ENCODE data around the gene RASL11B.

Gene RASL11B

GRCh38 chr4:52848254-52848653 is 13.9 kb upstream of the RASL11B start:
- Histone ChIP-seq H4K5ac (ENCODE audit: low read length) (no peak overlapping the region), H2AK5ac (ENCODE audit: low read length) (no peak overlapping the region), H2BK5ac (ENCODE audit: low read length) (no peak overlapping the region), H3K4ac (ENCODE audit: low read depth, low read length) (no peak overlapping the region), H3K36me3 (ENCODE audit: control insufficient read depth, insufficient read depth, low read length) (no peaks in the 10 kb centered on the region), H3K23ac (ENCODE audit: low read length) (no peak overlapping the region), H3K18ac (ENCODE audit: low read length) (no peak overlapping the region), H2BK15ac (replicated peaks; ENCODE audit: low read depth) (no peak overlapping the region), H3K56ac (ENCODE audit: low read length) (no peak overlapping the region), H3K4me1 (ENCODE audit: control insufficient read depth, low read depth, low read length) (no peaks in the 10 kb centered on the region), H3K27ac (ENCODE audit: low read depth, low read length) (no peak overlapping the region), H2BK120ac (ENCODE audit: low read depth, low read length) (no peak overlapping the region), H3K79me2 (ENCODE audit: control insufficient read depth, insufficient read depth, low read length) (no peaks in the 10 kb centered on the region), H3K79me1 (ENCODE audit: low read length) (no peaks in the 10 kb centered on the region), H3K4me3 (ENCODE audit: low read length) (no peak overlapping the region), H3K9ac (ENCODE audit: low read length) (no peak overlapping the region), H3K27me3 (ENCODE audit: insufficient read depth, low read length, poor library complexity) (no peaks in the 10 kb centered on the region), H4K8ac (ENCODE audit: low read depth, low read length) (no peak overlapping the region), H3K4me2 (ENCODE audit: low read length) (no peak overlapping the region)
- no peak for DNase-seq
- no CpG with 5 or more reads among the region's 6 CpGs for WGBS (ENCODE audit: extremely low coverage, insufficient coverage, low lambda C conversion rate)

DNA sequence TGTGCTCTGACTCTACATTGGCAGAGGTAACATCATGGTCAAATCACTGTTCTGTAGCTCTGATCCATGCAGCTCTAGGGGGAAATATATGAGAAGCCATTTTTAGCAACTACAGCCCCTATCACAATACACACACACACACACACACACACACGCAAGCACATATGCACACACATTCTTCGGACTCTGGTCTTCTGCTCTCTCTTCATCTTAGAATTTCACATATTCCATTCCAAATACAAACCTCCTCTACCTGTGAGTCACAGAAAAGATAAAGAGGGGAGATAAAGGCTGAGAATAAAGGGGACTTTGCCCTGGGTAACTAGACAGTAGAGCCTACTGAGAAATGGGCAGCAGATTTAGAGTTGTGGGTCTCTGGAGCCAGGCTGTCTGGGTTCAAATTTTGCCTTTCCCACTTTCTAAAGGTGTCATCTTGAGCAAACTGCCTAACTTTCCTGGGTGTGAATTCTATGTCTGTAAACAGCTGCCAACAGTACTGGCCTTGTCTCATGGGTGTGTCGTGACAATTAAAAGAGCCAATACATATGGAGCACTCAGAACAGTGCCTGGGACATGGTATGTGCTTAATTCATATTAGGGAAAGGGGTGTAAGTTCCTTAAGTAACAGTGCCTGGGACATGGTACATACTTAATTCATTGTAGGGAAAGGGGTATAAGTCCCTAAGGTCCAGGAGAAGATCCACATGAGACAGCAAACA is 11.6 kb upstream of the RASL11B start:
- no peak for DNase-seq
- Histone ChIP-seq H3K4ac (ENCODE audit: low read depth, low read length) (no peak overlapping the region), H3K4me3 (ENCODE audit: low read length) (no peak overlapping the region), H3K27me3 (ENCODE audit: insufficient read depth, low read length, poor library complexity) (no peaks in the 10 kb centered on the region), H3K79me2 (ENCODE audit: control insufficient read depth, insufficient read depth, low read length) (no peaks in the 10 kb centered on the region), H4K8ac (ENCODE audit: low read depth, low read length) (no peak overlapping the region), H2BK120ac (ENCODE audit: low read depth, low read length) (no peak overlapping the region), H3K27ac (ENCODE audit: low read depth, low read length) (no peak overlapping the region), H3K23ac (ENCODE audit: low read length) (no peak overlapping the region), H3K36me3 (ENCODE audit: control insufficient read depth, insufficient read depth, low read length) (no peaks in the 10 kb centered on the region), H3K4me2 (ENCODE audit: low read length) (no peak overlapping the region), H4K5ac (ENCODE audit: low read length) (no peak overlapping the region), H3K9ac (ENCODE audit: low read length) (no peak overlapping the region), H3K4me1 (ENCODE audit: control insufficient read depth, low read depth, low read length) (no peaks in the 10 kb centered on the region), H2BK5ac (ENCODE audit: low read length) (no peak overlapping the region), H3K56ac (ENCODE audit: low read length) (no peak overlapping the region), H2AK5ac (ENCODE audit: low read length) (no peak overlapping the region), H3K79me1 (ENCODE audit: low read length) (no peaks in the 10 kb centered on the region), H2BK15ac (replicated peaks; ENCODE audit: low read depth) (no peak overlapping the region), H3K18ac (ENCODE audit: low read length) (no peak overlapping the region)
- WGBS (ENCODE audit: extremely low coverage, insufficient coverage, low lambda C conversion rate), result no CpG with 5 or more reads among the region's 3 CpGs

- DNase-seq, result no peak
- H3K9ac ChIP-seq (ENCODE audit: low read length), result no peak overlapping the region
- WGBS (ENCODE audit: extremely low coverage, insufficient coverage, low lambda C conversion rate), result no CpG with 5 or more reads among the region's 1 CpG
- no peak overlapping the region for H4K8ac ChIP-seq (ENCODE audit: low read depth, low read length)
- no peak overlapping the region for H2BK120ac ChIP-seq (ENCODE audit: low read depth, low read length)
- no peak overlapping the region for H3K27ac ChIP-seq (ENCODE audit: low read depth, low read length)
- H3K79me2 ChIP-seq (ENCODE audit: control insufficient read depth, insufficient read depth, low read length), result no peaks in the 10 kb centered on the region
- no peaks in the 10 kb centered on the region for H3K79me1 ChIP-seq (ENCODE audit: low read length)
- H3K23ac ChIP-seq (ENCODE audit: low read length), result no peak overlapping the region
- no peaks in the 10 kb centered on the region for H3K4me1 ChIP-seq (ENCODE audit: control insufficient read depth, low read depth, low read length)
- no peak overlapping the region for H3K4me3 ChIP-seq (ENCODE audit: low read length)
- no peaks in the 10 kb centered on the region for H3K27me3 ChIP-seq (ENCODE audit: insufficient read depth, low read length, poor library complexity)
- H3K56ac ChIP-seq (ENCODE audit: low read length), result no peak overlapping the region
- H3K18ac ChIP-seq (ENCODE audit: low read length), result no peak overlapping the region
- no peak overlapping the region for H2BK5ac ChIP-seq (ENCODE audit: low read length)
- no peak overlapping the region for H3K4me2 ChIP-seq (ENCODE audit: low read length)
- no peak overlapping the region for H4K5ac ChIP-seq (ENCODE audit: low read length)
- no peaks in the 10 kb centered on the region for H3K36me3 ChIP-seq (ENCODE audit: control insufficient read depth, insufficient read depth, low read length)
- H3K4ac ChIP-seq (ENCODE audit: low read depth, low read length), result no peak overlapping the region
- no peak overlapping the region for H2BK15ac ChIP-seq (replicated peaks; ENCODE audit: low read depth)
- H2AK5ac ChIP-seq (ENCODE audit: low read length), result no peak overlapping the region
Measured at GRCh38 chr4:52852041-52852440, 10.1 kb upstream of the RASL11B start.

- no peak overlapping the region for H3K56ac ChIP-seq (ENCODE audit: low read length)
- no peaks in the 10 kb centered on the region for H3K79me1 ChIP-seq (ENCODE audit: low read length)
- no peak overlapping the region for H2AK5ac ChIP-seq (ENCODE audit: low read length)
- no peaks in the 10 kb centered on the region for H3K4me1 ChIP-seq (ENCODE audit: control insufficient read depth, low read depth, low read length)
- no peak overlapping the region for H3K27ac ChIP-seq (ENCODE audit: low read depth, low read length)
- no CpG with 5 or more reads among the region's 3 CpGs for WGBS (ENCODE audit: extremely low coverage, insufficient coverage, low lambda C conversion rate)
- H3K79me2 ChIP-seq (ENCODE audit: control insufficient read depth, insufficient read depth, low read length), result no peaks in the 10 kb centered on the region
- no peak overlapping the region for H3K4me2 ChIP-seq (ENCODE audit: low read length)
- no peaks in the 10 kb centered on the region for H3K27me3 ChIP-seq (ENCODE audit: insufficient read depth, low read length, poor library complexity)
- H2BK15ac ChIP-seq (replicated peaks; ENCODE audit: low read depth), result no peak overlapping the region
- H3K23ac ChIP-seq (ENCODE audit: low read length), result no peak overlapping the region
- H4K5ac ChIP-seq (ENCODE audit: low read length), result no peak overlapping the region
- no peak overlapping the region for H4K8ac ChIP-seq (ENCODE audit: low read depth, low read length)
- H2BK120ac ChIP-seq (ENCODE audit: low read depth, low read length), result no peak overlapping the region
- DNase-seq, result no peak
- no peak overlapping the region for H2BK5ac ChIP-seq (ENCODE audit: low read length)
- H3K36me3 ChIP-seq (ENCODE audit: control insufficient read depth, insufficient read depth, low read length), result no peaks in the 10 kb centered on the region
- no peak overlapping the region for H3K9ac ChIP-seq (ENCODE audit: low read length)
- no peak overlapping the region for H3K4ac ChIP-seq (ENCODE audit: low read depth, low read length)
- no peak overlapping the region for H3K4me3 ChIP-seq (ENCODE audit: low read length)
- H3K18ac ChIP-seq (ENCODE audit: low read length), result no peak overlapping the region
Measured at GRCh38 chr4:52852711-52853110, 9.4 kb upstream of the RASL11B start.

- no peak for DNase-seq
- no peak overlapping the region for H3K4me3 ChIP-seq (ENCODE audit: low read length)
- H3K27ac ChIP-seq (ENCODE audit: low read depth, low read length), result no peak overlapping the region
Measured at GRCh38 chr4:52853351-52853750, 8.8 kb upstream of the RASL11B start.

DNA sequence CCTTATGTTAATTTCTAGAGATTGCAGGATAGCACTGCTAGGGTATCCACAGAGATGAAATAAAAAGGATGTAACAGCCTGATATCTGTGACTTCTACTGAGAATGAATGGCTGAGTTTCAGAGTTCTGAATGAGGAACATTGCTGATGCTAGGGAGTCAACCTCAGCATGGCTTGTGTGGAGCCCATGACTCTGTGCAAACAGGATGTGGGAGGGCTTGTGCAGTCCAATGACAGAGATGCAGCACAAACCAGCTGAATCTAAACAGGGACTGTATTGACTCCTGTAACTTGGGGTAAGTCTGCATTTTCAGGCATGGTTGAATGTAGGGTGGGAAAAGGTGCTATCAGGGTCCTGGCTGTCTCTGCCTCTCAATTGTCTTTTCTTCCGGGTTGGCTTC is 5.3 kb upstream of the RASL11B start:
- no CpG with 5 or more reads among the region's 1 CpG for WGBS (ENCODE audit: extremely low coverage, insufficient coverage, low lambda C conversion rate)
- Histone ChIP-seq H4K8ac (ENCODE audit: low read depth, low read length) (no peak overlapping the region), H3K4me2 (ENCODE audit: low read length) (no peak overlapping the region), H2BK5ac (ENCODE audit: low read length) (no peak overlapping the region), H3K79me1 (ENCODE audit: low read length) (no peaks in the 10 kb centered on the region), H3K27me3 (ENCODE audit: insufficient read depth, low read length, poor library complexity) (no peaks in the 10 kb centered on the region), H3K36me3 (ENCODE audit: control insufficient read depth, insufficient read depth, low read length) (no peaks in the 10 kb centered on the region), H4K5ac (ENCODE audit: low read length) (no peak overlapping the region), H3K9ac (ENCODE audit: low read length) (no peak overlapping the region), H2BK120ac (ENCODE audit: low read depth, low read length) (no peak overlapping the region), H3K79me2 (ENCODE audit: control insufficient read depth, insufficient read depth, low read length) (no peaks in the 10 kb centered on the region), H3K4ac (ENCODE audit: low read depth, low read length) (no peak overlapping the region), H2AK5ac (ENCODE audit: low read length) (no peak overlapping the region), H3K23ac (ENCODE audit: low read length) (no peak overlapping the region), H3K56ac (ENCODE audit: low read length) (no peak overlapping the region), H3K4me1 (ENCODE audit: control insufficient read depth, low read depth, low read length) (peaks cover 6% of the 10 kb centered on the region), H3K18ac (ENCODE audit: low read length) (no peak overlapping the region), H3K27ac (ENCODE audit: low read depth, low read length) (no peak overlapping the region), H2BK15ac (replicated peaks; ENCODE audit: low read depth) (no peak overlapping the region), H3K4me3 (ENCODE audit: low read length) (no peak overlapping the region)
- DNase-seq, result no peak

More at GRCh38 chr4:52853351-52853750, 8.8 kb upstream of the RASL11B start:
- Histone ChIP-seq H4K8ac (ENCODE audit: low read depth, low read length) (no peak overlapping the region), H3K23ac (ENCODE audit: low read length) (no peak overlapping the region), H3K27me3 (ENCODE audit: insufficient read depth, low read length, poor library complexity) (no peaks in the 10 kb centered on the region), H2BK120ac (ENCODE audit: low read depth, low read length) (no peak overlapping the region), H3K9ac (ENCODE audit: low read length) (no peak overlapping the region), H3K56ac (ENCODE audit: low read length) (no peak overlapping the region), H2BK5ac (ENCODE audit: low read length) (no peak overlapping the region), H2AK5ac (ENCODE audit: low read length) (no peak overlapping the region), H4K5ac (ENCODE audit: low read length) (no peak overlapping the region), H3K36me3 (ENCODE audit: control insufficient read depth, insufficient read depth, low read length) (no peaks in the 10 kb centered on the region), H3K4me1 (ENCODE audit: control insufficient read depth, low read depth, low read length) (no peaks in the 10 kb centered on the region), H3K4me2 (ENCODE audit: low read length) (no peak overlapping the region), H3K79me2 (ENCODE audit: control insufficient read depth, insufficient read depth, low read length) (no peaks in the 10 kb centered on the region), H3K79me1 (ENCODE audit: low read length) (no peaks in the 10 kb centered on the region), H3K4ac (ENCODE audit: low read depth, low read length) (no peak overlapping the region), H3K18ac (ENCODE audit: low read length) (no peak overlapping the region), H2BK15ac (replicated peaks; ENCODE audit: low read depth) (no peak overlapping the region)

Measured in mesendoderm (in vitro differentiated cells).